Kidney epithelial cell (primary cell): Measurements from ENCODE around the gene APOO. TPM values are rescaled to one million over a fixed set of nuclear protein-coding genes. Genes with fewer than 3 reads are reported as not detected.

Experiments used
- DNase-seq: peaks from one replicate; pipeline ENCODE4 v3.0.0-alpha.2; 2010; ENCODE audit warnings: low read depth
- H3K27me3 ChIP-seq: 2 replicates; pipeline ENCODE4 v1.6.0; 2011; ENCODE audit warnings: low read length; ENCODE audit not compliant: control insufficient read depth, insufficient read depth
- H3K36me3 ChIP-seq: 2 replicates; pipeline ENCODE4 v1.5.1; 2011; ENCODE audit warnings: low read length; ENCODE audit not compliant: control insufficient read depth, insufficient read depth
- H3K4me3 ChIP-seq: 2 replicates; pipeline ENCODE4 v1.5.1; 2011; ENCODE audit warnings: low read depth, mild to moderate bottlenecking, control low read depth, low read length
- CTCF ChIP-seq: IDR thresholded peaks from 2 replicates; pipeline ENCODE4 v1.5.1; 2011; ENCODE audit warnings: mild to moderate bottlenecking, moderate library complexity, low read length, control low read depth, inconsistent platforms; ENCODE audit not compliant: insufficient read depth, poor library complexity, severe bottlenecking
- total RNA-seq: library from RNA; depleted of rRNA; stranded (reverse); fragments of >200 nt; gene quantifications from 2 replicates; pipeline ENCODE4 v1.2.3, GENCODE V29; 2015

Gene APOO
- total RNA-seq, 1 donor from 2014 or later: 17.3 TPM

GRCh38 chrX:23854122-23854521 is 53.6 kb downstream of the APOO start:
- H3K4me3 ChIP-seq: no peak overlapping the region
- TF ChIP-seq CTCF: no peak
- H3K36me3 ChIP-seq: no peaks in the 10 kb centered on the region
- no peak for DNase-seq
- no peaks in the 10 kb centered on the region for H3K27me3 ChIP-seq

DNA sequence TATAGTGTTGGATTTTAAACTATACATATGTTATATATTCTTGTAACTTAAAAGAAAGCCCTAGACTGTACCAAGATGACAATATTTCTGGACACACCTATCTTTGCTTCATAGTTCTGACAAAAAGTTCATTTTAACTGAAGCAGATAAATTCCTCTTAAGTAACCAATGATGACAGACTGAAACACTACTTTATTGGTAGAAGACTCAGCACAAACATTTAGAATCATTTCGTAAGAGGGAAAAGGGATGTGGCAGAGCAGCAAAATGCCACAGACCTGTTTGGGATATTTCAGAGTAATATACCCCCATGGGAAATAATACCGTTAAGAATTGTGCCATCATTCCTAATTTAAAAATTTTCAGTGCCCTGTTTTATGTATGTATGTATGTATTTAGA is 56.2 kb downstream of the APOO start:
- no peak for DNase-seq
- Histone ChIP-seq H3K4me3 (no peak overlapping the region), H3K27me3 (no peaks in the 10 kb centered on the region), H3K36me3 (no peaks in the 10 kb centered on the region)
- TF ChIP-seq CTCF: no peak

DNA sequence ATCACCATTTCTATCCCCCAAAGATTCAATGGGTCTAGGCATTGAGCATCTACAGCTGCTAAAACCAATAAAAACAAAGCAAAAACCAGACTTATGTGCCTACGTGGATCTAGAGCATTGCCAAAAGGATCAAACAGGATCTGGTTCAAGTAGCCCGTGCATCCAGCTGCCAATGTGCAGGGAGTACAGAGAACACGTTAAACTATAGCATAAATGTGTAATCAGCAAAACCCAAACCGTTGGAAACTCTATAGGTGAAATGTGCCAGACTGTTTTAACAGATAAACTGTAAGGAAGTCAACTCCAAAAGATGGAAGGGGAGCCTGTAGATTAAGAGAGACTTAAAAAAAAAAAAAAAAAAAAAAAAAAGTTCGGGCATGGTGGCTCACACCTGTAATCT is 58.5 kb downstream of the APOO start:
- no peak for DNase-seq
- TF ChIP-seq CTCF: no peak
- Histone ChIP-seq H3K4me3 (no peak overlapping the region), H3K36me3 (no peaks in the 10 kb centered on the region), H3K27me3 (no peaks in the 10 kb centered on the region)

DNA sequence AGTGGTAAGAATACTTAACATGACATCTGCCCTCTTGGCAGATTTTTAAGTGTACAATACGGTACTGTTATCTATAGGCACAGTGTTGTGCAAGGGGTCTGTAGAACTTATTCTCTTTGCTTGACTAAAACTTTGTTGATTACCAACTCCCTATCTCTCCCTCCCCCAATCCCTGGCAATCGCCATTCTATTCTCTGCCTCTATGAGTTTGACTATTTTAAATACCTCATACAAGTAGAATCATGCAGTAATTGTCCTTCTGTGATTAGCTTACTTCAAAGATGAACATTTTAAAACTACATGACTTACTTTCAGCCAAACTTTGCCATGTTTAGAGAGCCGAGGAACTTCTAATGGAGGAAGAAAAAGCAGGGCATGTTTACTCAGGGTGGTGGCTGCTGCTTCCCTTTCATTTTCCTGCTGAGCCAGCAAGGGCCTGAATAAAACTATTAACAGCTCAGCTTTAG is 62.4 kb downstream of the APOO start:
- no peak for DNase-seq
- no peak for TF ChIP-seq CTCF
- Histone ChIP-seq H3K36me3 (no peaks in the 10 kb centered on the region), H3K4me3 (no peak overlapping the region), H3K27me3 (no peaks in the 10 kb centered on the region)

GRCh38 chrX:23844502-23845138 is 63.1 kb downstream of the APOO start:
- no peak for DNase-seq
- Histone ChIP-seq H3K4me3 (no peak overlapping the region), H3K27me3 (no peaks in the 10 kb centered on the region), H3K36me3 (no peaks in the 10 kb centered on the region)
- no peak for TF ChIP-seq CTCF
